ENCODE results near the gene PTPN13.

DNA sequence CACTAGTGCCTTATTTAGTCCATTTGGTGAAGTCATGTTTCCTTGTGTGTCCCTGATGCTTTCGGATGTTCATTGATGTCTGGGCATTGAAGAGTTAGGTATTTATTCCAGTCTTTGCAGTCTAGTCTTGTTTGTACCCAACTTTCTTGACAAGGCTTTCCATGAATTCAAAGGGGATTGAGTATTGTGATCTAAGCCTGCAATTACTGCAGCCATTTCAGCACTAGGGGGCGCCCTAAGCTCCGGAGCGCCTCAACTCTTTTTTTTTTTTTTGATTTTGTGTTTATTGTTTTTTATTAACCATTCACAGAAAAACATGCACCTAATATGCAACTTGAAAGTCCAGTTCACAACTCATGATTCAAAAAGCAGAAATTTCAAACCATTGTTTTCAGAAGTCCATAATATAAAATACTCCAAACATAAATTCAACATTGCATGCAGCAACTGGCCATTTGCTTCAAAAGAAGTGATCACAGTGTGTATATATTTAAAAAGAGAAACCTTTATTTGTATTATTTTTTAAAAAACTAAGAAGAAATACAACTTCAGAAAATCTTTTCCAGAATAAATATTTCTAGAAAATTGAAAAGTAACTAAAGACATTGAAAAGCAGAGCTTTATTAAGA, 59.2 kb downstream of the PTPN13 start:
- TF ChIP-seq, protein P1, sequence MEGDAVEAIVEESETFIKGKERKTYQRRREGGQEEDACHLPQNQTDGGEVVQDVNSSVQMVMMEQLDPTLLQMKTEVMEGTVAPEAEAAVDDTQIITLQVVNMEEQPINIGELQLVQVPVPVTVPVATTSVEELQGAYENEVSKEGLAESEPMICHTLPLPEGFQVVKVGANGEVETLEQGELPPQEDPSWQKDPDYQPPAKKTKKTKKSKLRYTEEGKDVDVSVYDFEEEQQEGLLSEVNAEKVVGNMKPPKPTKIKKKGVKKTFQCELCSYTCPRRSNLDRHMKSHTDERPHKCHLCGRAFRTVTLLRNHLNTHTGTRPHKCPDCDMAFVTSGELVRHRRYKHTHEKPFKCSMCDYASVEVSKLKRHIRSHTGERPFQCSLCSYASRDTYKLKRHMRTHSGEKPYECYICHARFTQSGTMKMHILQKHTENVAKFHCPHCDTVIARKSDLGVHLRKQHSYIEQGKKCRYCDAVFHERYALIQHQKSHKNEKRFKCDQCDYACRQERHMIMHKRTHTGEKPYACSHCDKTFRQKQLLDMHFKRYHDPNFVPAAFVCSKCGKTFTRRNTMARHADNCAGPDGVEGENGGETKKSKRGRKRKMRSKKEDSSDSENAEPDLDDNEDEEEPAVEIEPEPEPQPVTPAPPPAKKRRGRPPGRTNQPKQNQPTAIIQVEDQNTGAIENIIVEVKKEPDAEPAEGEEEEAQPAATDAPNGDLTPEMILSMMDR (IDR thresholded peaks at IDR 0.05; ENCODE audit: low read depth, low read length): peak; percentile 38
- TF ChIP-seq POLR2A (IDR thresholded peaks at IDR 0.05; ENCODE audit: extremely low read depth, insufficient read length): no peak

Measured in NB4 (cell line).